ENCODE data around the gene RNF138.
"Not testable (repeated sequence)": the region's sequence is repeated elsewhere in the genome, so short reads cannot be mapped to it uniquely, and the experiment has no call there.

GRCh38 chr18:32090831-32091230 is 843 bp upstream of the RNF138 start:
- not testable (repeated sequence) for TF ChIP-seq GTF2I (CRISPR knock-in tag; conservative IDR thresholded peaks at IDR 0.05); FOXK1 (CRISPR knock-in tag; IDR thresholded peaks at IDR 0.05)
